ENCODE results near the gene CACNA2D4.
A peak's percentile ranks its signal among the peaks of the same experiment; 100 is the strongest.

Gene CACNA2D4

DNA sequence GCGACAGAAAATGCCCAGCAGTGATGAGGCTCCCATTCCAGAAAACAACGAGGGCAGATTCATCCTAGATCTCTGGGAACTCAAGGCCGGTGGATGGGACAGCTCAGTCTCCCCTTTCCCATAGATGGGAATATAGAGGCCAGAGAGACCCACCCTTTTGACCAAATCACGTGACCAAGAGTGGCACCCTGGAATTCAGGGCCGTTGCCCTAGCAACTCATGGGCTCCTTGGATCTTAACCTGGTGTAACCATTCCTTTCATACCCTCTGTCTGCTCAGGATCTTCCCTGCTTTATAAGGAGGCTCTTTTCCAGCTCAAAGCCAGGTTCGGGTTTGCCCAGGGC is 106.5 kb downstream of the CACNA2D4 start:
- no peak for DNase-seq

DNA sequence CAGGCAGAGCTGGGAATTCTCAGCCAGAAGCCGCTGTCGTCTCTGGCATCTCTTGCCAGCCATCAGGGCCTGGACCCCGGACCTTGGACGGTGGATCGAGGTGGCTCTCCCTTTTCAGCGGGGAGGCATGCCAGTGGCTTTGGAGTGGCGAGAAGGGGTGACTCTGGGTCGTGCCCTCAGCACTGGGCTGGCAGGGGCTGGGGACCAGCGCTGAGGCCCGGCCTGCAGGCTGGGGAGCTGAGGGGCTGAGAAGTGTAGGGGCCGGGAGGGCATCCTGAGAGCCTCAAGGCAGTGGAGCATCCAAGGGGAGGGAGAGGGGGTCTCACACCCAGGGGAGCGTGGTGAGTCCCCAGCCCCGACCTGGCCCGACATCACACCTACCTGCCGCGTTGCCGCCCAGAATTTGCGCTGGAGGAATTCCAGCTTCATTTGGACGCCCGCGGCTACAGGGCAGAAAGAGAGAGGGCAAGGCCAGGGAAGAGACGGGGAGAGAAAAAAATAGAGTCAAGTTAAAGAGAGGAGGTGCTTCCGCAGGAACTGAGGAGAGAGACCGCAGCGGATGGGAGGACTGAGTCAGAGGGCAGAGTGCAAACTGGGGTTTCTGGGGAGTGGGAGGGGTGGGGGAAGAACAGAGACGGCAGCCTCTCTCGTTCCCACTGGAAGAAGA is 107.0 kb downstream of the CACNA2D4 start:
- DNase-seq, result peak; percentile 50 to 65

- DNase-seq, result no peak
Measured at GRCh38 chr12:1810931-1811280, 107.5 kb downstream of the CACNA2D4 start.

- DNase-seq, result no peak
Measured at GRCh38 chr12:1810201-1810930, 108.1 kb downstream of the CACNA2D4 start.

DNA sequence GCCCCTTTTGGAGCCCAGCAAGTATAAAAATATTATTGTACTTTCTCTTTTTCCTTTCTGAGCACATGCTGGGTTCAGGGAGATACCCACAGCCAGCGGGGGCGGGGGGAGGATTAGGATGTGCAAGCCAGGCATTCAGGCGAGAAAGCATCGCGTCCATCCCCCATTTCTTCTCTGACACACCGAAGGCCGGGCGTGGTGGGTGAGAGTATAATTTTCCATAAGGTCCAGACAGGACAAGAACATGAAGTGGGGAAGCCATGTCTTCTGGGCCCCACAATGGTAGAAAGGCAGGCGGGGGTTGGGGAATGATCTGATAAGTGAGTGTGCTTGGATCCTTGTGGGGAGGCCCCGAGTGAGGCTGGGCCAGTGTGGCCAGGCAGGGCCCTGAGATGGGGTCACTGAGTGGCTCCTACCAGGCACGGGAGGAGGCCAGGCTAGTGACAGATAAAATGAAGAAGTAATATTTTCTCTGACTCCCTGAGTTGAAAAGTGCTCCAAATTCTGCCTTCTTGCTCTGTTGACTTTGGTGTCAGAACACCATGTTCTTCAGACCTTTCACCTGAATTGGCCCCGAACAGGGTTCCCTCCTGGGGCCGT is 108.8 kb downstream of the CACNA2D4 start:
- no peak for DNase-seq

DNA sequence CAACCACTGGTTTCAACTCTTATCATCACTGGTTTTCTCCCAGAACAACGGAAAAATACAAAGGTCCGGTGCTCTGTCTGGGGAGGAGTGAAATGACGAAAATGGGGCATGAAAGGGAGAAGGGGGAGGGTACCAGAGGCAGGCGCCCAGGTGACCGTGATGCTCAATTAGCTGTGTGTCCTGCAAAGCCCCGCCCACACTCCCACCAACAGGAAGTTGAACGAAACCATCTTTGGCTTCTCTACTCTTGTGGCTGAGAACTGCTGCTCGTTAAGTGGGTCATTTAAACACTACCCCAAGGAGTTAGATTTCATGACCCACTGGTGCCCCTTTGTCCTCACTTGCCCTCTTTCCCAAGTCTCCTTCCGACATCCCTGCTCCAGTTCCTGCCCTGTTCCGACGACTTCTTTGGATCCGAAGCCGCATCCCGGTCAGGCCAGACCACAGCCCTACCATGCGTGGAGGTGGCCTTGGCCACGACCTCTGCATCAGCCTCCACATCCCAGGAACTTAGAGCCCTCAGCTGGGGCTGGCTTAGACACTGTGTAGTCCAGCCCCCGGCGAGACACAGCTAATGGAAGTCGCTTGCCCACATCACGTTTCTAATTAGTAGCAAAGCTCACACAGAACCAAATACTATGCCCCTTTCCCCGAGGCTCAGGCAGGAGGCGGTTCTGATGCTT is 109.5 kb downstream of the CACNA2D4 start:
- DNase-seq, result no peak

DNA sequence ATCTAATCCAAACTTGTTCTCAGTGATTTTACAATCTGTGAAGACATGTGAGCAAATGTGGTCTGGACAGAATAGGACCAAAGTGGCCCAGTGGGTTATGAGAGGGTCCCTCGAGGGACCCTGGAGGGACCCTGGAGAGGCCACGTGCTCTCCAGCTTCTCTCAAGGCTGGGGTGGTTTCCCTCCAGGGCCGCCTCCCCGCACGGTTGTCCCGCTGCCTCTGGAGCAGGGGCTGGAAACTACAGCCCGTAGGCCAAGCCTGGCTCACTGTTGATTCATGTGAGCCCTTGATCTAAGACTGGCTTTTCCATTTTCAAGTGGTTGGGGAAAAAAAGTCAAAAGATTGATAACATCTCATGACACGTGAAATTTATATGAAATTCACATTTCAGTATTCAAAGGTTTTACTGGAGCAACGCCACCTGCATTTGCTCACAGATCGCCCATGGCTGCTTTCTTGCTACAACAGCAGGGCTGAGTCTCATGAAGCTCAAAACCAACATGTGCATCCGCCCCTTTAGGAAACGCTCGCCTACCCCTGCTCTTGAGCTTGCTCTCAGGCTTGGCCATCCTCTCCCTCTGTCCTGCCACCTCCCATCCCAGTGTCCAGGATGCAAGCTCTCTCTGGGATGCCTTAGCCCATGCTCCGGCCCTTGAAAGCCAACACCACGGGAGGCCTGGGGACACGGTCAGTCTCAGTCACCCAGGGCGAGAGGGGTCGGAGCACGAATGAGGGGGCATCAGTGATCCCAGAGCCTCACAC is 110.2 kb downstream of the CACNA2D4 start:
- no peak for DNase-seq

GRCh38 chr12:1807087-1807860 is 111.2 kb downstream of the CACNA2D4 start:
- DNase-seq, result no peak

DNA sequence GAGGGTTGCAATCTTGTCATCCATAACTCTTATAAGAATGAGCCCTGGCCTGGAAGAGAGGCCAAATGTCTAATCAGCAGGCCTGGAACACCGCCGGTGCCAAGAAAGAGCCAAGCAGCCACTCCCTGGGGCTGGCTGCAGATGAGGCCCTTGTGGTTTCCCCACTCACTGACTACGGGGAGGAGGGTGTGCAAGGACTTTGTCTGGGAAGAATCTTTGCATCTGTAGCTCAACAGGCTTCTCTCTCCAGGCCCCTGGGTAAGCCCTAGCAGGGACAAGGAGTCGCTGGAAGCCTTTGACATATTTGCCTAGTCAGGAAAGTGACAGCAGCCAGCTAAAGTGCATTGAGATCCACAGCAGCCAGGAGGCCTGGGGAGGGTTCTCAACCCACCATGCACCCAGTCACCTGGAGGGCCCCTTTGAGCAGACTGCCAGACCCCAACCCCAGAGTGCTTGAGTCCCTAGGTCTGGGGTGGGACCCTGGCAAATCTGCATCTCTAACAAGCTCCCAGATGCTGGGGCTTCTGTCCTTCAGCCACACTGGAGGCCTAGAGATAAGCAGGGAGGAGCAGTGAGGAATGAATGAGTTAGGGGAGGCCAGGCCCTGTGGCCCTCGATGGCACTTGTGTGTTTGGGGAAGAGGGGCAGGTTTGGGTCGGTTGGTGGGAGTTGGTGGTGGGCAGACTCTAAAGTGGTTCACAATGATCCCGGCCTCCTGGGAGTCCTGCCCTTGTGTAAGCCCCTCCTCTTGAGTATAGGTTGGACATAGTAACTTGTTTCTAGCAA is 112.0 kb downstream of the CACNA2D4 start:
- DNase-seq, result no peak

GRCh38 chr12:1805441-1806081 is 112.9 kb downstream of the CACNA2D4 start:
- no peak for DNase-seq

- DNase-seq, result peak; percentile 86 to 90
Measured at GRCh38 chr12:1804545-1805332, 113.7 kb downstream of the CACNA2D4 start.

GRCh38 chr12:1803736-1804135 is 114.7 kb downstream of the CACNA2D4 start:
- DNase-seq, result no peak

- DNase-seq, result peak in 1 of 2 experiments; percentile 2
Measured at GRCh38 chr12:1801303-1801975, 117.0 kb downstream of the CACNA2D4 start.

DNA sequence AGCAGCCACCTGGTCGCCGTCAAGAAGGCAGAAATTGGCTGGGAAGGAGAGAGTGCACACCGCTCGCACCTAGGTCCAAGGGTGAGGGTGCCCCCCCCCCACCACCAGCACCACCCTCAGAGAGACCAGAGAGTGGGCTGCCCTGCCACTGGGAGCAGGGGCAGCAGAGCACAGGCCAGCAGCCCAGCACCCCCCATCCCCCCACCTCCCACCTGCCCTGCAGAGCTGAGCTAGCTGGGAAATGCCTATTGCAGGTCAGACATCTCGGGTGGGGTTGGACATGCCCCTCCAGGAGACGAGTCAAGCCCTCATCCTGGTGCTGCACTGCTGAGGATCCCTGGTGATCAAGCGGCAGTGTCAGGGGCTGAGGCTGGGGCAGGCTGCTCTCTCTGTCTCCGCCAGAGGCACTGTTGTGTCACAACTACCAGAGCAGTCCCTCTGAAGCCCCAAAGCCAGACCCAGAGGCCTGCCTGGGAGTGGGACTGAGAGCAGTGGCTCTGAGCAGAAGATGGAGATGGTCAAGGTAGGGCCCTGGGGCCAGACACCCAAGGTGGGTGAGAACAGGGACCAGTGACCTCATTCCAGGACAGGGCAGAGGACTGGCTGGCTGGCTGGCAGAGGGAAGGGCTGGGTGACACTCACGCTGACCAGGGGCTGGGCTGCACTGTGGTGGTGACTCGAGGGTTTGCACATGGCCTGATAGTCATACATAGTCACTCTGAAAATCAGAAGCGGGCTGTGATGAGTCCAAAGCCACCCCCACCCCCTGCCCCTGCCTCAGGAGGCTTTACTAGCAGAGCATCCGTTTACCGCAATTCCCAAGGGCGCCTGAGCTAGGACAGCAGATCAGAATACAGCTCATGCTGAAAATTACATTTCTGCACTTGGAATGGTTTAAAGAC is 117.8 kb downstream of the CACNA2D4 start:
- peak in 1 of 2 experiments; percentile 1 for DNase-seq

DNA sequence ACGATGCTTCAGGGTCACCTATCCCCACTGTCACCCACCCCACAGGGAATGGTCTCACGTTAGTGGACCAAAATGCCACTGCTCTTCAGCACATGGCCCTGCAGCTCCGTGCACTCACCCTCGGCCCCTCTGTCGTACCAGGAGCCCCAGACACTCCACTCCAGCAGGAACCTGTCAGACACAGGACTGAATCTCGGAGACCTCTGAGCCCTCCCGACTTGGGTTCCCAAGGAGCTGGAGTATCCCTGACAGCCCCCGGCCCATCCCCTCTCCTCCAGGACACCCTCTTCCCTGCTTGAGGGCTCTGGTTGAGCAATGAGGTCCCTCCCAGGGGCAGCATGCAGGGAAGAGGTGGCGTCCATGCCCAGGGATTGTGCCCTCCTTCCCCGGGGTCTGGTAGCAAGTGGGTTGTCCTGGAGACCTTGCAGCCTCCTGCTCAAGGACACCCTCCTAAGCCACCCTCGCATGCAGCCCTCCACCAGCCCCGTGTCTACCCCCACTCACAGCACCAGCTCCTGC is 118.5 kb downstream of the CACNA2D4 start:
- DNase-seq, result no peak

- DNase-seq, result no peak
Measured at GRCh38 chr12:1799051-1799881, 119.2 kb downstream of the CACNA2D4 start.

DNA sequence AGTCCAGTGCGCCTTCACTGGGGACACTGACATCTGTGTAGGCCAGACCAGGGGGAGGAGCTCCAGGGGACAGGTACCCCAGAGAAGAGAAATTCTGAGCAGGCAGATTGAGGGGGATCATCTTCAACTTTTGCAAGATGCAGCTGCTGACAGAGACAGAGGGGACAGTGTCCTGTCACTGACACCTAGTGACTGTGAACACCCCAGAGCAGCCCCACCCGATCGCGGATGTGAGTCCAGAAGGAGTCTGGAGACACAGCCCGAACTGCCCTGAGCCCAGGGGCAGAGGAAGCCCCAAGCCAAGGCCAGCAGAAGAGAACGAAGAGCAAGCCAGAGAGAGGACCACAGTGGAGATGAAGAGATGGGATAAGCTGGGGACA is 119.8 kb downstream of the CACNA2D4 start:
- no peak for DNase-seq
